ENCODE results near the gene BTBD9.

DNA sequence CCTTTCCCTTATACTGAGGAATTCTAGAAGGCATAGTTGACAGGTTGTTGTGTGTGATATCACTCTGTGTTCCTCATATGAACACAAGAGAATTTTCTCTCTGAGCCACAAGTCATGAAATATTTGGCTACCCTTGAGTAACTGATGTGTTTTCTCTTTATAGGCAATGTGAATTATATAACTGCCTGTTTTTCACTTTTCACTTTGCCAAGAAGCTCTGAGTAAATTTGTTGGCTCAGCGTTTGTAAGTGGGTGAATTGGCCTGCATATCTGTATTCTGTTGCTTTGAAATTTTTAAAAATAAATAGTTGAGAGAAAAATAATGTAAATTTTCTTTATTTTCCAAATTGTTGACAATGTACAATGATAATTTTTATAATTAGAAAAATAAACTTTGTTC is 5.2 kb upstream of the BTBD9 start:
- no peak for TF ChIP-seq CTCF (IDR thresholded peaks at IDR 0.05)
- no peak for TF ChIP-seq POLR2A (IDR thresholded peaks at IDR 0.05)
